ENCODE results near the gene SDC1.

The SDC1 gene

GRCh38 chr2:20168727-20169696 lies 55.9 kb downstream of the SDC1 start:
- DNase-seq = no peak

DNA sequence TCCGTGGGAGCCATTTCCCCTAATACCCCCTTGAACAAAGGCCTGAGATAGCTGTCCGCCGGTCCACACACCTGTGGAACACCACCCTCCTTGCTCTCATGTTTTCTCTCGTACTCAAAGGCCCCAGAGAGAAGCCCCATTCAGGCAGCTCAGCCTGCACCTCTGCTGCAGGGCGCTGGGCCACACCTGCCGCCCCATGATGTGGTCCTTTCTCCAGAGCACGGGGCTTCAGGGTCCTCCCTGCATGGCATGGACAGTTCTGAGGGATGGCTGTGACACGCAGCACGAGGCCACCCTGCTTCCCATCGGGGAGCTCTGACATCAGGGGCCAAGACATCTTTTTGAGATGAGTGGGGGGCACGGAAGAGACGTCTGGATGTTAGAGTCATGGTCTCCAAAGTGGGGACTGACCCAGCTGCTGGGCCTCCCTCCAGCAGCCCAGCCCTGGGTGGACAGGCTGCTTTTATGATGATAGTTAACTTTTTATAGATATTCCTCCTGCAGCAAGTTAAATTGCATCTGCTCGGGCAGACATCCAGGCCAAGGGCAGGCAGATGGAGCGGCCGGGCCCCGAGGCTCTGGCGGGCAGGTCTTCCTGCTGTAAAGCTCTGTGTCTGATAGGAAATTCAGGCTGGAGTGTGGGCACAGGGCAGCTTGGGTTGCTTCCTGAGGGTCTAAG lies 56.7 kb downstream of the SDC1 start:
- DNase-seq = no peak

- DNase-seq = no peak
Observed at GRCh38 chr2:20167356-20167755, 57.6 kb downstream of the SDC1 start.

- no peak for DNase-seq
Observed at GRCh38 chr2:20165677-20166509, 59.0 kb downstream of the SDC1 start.

DNA sequence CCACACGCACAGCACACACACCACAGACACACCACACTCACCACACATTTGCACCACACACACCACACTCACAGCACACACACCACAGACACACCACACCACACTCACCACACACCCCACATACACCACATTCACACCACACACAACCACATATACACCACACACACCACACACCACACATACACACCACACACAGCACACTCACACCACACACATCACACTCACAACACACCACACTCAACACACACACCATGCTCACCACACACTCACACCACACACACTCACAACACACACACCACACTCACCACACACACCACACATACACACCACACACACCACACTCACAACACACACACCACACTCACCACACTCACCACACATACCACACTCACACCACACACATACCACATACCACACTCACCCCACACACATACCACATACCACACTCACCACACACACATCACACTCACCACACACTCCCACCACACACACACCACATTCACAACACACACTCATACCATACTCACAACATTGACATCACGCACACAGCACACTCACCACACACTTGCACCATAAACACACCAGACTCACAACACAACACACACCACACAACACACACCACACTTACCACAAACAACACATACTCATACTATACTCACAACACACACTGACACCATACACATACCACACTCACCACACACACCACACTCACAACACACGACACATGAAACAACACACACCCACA lies 60.0 kb downstream of the SDC1 start:
- DNase-seq = no peak

DNA sequence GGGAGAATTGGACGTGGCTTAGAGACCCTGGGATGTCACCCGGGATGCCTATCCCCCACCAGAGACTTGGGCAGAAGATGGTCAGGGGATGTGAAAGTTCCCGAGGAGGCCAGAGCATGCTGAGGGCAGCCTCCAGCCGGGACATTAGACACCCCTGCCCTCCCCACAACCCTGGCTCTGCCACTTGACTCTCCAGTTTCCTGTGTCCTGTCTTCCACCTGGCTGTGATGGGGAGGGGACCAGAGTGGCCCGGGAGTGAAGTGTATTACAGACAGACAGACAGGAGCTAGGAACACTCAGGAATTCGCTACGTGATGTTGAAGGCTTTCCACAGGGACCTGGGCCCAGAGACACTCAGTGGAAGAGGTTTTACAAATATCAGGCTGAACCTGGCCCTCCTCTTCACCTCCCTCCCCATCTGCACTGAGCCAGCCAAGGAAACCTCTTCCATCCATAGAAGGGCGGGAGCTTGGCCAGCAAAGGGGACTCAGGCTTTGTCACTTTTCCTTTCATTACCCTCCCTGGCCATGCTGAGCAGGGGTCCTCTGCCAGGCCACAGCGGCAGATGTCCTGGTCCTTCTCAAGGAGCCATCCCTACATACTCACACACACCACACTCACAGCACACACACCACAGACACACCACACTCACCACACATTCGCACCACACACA lies 60.7 kb downstream of the SDC1 start:
- DNase-seq = no peak

GRCh38 chr2:20159411-20160070 lies 65.4 kb downstream of the SDC1 start:
- no peak for DNase-seq

- DNase-seq = peak in 1 of 2 experiments; percentile 35
Observed at GRCh38 chr2:20157193-20157891, 67.6 kb downstream of the SDC1 start.

- no peak for DNase-seq
Observed at GRCh38 chr2:20156836-20157192, 68.1 kb downstream of the SDC1 start.

- no peak for DNase-seq
Observed at GRCh38 chr2:20156076-20156759, 68.7 kb downstream of the SDC1 start.

DNA sequence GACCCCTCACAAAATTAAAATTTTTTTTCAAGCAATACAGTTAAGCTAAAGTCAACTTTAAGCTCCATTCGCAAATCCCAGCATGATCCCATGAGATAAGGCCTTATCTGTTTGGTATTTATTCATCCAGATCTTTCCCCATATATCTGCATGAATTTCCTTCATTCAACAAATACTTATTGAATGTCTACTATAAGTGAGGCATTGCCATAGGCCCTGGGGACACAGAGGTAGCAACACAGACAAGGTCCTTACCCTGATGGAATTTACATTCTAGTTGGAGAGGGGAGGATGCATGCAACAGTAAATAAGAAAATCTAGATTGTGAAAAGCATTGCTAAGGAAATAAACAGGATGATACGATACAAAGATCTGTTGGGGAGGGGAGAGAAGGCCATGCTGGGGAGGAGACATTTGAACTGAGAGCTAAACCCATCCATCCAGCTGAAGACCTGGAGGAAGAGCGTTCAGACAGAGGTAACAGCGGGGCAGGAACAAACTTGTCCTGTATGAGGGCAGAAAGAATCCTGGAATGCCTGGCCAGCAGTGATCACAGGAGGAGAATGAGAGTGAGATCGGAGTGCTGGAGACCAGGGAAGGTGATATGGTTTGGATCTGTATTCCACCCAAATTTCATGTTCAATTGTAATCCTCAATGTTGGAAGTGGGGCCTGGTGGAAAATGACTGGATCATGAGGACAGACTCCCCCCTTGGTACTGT lies 71.6 kb downstream of the SDC1 start:
- DNase-seq = no peak

- no peak for DNase-seq
Observed at GRCh38 chr2:20150806-20151571, 73.9 kb downstream of the SDC1 start.
